ENCODE measurements around the gene ZNF710. TPM values are rescaled to one million over a fixed set of nuclear protein-coding genes. Genes with fewer than 3 reads are reported as not detected.

The ZNF710 gene
- total and polyA plus RNA-seq, 3 donors from 2014 or later, result 5.7 to 9.4 (median 7.8) TPM

DNA sequence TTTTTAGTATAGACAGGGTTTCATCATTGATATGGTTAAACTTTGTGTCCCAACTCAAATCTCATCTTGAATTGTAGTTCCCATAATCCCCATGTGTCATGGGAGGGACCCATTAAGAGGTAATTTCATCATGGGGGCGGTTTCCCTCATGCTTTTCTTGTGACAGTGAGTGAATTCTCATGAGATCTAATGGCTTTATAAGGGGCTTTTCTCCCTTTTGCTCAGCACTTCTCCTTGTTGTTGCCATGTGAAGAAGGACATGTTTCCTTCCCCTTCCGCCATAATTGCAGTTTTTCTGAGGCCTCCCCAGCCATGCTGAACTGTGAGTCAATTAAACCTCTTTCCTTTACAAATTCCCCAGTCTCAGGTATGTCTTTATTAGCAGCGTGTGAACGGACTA is 20.2 kb upstream of the ZNF710 start:
- H3K36me3 ChIP-seq (ENCODE audit: low read depth, missing control alignments), result no peaks in the 10 kb centered on the region
- no peaks in the 10 kb centered on the region for H3K9me3 ChIP-seq
- no peaks in the 10 kb centered on the region for H3K4me1 ChIP-seq
- H3K4me3 ChIP-seq, result no peak overlapping the region
- WGBS, 2 donors, result 88 to 93% methylated on average over 4 of the region's 4 CpGs
- H3K27me3 ChIP-seq, result no peaks in the 10 kb centered on the region
- TF ChIP-seq POLR2A (IDR thresholded peaks at IDR 0.05), result no peak
- no peak for TF ChIP-seq CTCF (IDR thresholded peaks at IDR 0.05)
- intact Hi-C loops (cut with DNase I; ENCODE audit: low total_unique reads), result no loop called here
- H3K27ac ChIP-seq, result no peak overlapping the region
- DNase-seq, result no peak

DNA sequence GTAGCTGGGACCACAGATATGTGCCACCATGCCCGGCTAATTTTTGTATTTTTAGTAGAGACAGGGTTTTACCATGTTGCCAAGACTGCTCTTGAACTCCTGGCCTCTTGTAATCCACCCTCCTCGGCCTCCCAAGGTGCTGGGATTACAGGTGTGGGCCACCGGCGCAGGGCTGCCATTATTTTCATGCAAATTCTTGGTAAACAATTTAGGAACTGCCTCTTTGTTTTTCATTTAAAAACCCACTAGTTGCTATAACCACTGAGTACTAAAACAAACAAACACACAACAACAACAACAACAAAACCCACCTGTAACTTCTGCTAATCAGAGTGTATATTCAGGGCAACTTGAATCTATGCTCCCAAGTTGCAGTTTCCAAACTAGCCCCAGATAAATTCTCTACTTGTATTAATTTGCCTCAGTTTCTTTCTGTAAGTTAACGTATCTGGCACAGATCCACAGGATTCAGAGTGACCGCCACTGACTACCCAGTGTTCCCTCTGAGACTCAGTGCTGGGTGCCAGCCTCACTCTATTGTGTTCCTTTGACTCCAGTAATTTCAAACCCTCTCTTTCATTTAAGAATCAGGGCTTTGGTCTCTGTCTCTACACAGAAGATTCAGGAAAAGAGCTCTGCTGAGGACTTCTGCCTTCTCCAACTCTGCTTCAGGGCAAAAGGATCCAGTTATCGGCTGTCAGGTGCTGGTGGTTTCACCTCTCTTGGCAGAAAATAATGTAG is 18.6 kb upstream of the ZNF710 start:
- Histone ChIP-seq H3K4me1 (no peaks in the 10 kb centered on the region), H3K9me3 (no peaks in the 10 kb centered on the region), H3K27me3 (no peaks in the 10 kb centered on the region), H3K36me3 (ENCODE audit: low read depth, missing control alignments) (no peaks in the 10 kb centered on the region), H3K27ac (no peak overlapping the region), H3K4me3 (no peak overlapping the region)
- intact Hi-C loops (cut with DNase I; ENCODE audit: low total_unique reads), result no loop called here
- TF ChIP-seq POLR2A (IDR thresholded peaks at IDR 0.05), result no peak
- no peak for TF ChIP-seq CTCF (IDR thresholded peaks at IDR 0.05)
- WGBS, 2 donors, result 48 to 57% methylated on average over 7 of the region's 7 CpGs
- no peak for DNase-seq

DNA sequence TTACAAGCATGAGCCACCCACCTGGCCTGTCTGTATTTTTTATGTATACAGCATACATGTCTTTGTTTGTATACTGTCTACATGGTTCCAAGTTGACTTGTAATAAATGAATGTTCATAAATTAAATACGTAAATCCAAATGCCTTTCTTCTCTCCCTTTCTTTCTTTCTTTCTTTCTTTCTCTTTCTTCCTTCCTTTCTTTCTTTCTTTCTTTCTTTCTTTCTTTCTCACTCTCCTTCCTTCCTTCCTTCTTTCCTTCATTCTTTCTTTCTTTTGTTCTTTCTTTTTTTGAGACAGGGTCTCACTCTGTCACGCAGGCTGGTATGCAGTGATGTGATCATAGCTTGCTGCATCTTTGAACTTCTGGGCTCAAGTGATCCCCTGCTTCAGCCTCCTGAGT is 17.1 kb upstream of the ZNF710 start:
- no peak for DNase-seq
- intact Hi-C loops (cut with DNase I; ENCODE audit: low total_unique reads), result no loop called here
- Histone ChIP-seq H3K27me3 (no peaks in the 10 kb centered on the region), H3K9me3 (no peaks in the 10 kb centered on the region), H3K27ac (no peak overlapping the region), H3K4me1 (no peaks in the 10 kb centered on the region), H3K4me3 (no peak overlapping the region), H3K36me3 (ENCODE audit: low read depth, missing control alignments) (no peaks in the 10 kb centered on the region)
- WGBS, 2 donors, result 92 to 98% methylated on average over 2 of the region's 2 CpGs
- no peak for TF ChIP-seq CTCF (IDR thresholded peaks at IDR 0.05)
- TF ChIP-seq POLR2A (IDR thresholded peaks at IDR 0.05), result no peak

GRCh38 chr15:89984421-89985010 is 16.6 kb upstream of the ZNF710 start:
- no peaks in the 10 kb centered on the region for H3K27me3 ChIP-seq
- intact Hi-C loops (cut with DNase I; ENCODE audit: low total_unique reads), result no loop called here
- DNase-seq, result no peak
- no peaks in the 10 kb centered on the region for H3K36me3 ChIP-seq (ENCODE audit: low read depth, missing control alignments)
- no peaks in the 10 kb centered on the region for H3K4me1 ChIP-seq
- TF ChIP-seq CTCF (IDR thresholded peaks at IDR 0.05) (no peak), POLR2A (IDR thresholded peaks at IDR 0.05) (no peak)
- H3K4me3 ChIP-seq, result no peak overlapping the region
- no peaks in the 10 kb centered on the region for H3K9me3 ChIP-seq
- 91% methylated on average over 6 of the region's 6 CpGs for WGBS, 2 donors
- H3K27ac ChIP-seq, result no peak overlapping the region

DNA sequence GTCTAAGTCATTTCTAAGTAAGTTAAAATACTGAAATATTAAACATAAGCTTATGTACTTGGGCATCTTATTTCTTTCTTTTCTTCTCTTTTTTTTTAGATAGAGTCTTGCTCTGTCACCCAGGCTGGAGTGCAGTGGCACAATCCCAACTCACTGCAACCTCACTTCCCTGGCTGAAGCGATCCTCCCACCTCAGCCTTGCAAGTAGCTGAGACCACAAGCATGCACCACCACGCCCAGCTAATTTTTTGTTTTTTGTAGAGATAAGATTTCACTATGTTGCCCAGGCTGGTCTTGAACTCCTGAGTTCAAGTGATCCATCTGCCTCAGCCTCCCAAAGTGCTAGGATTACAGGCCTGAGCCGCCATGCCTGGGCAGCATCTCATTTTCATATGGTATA is 16.0 kb upstream of the ZNF710 start:
- TF ChIP-seq POLR2A (IDR thresholded peaks at IDR 0.05), result no peak
- TF ChIP-seq CTCF (IDR thresholded peaks at IDR 0.05), result no peak
- no peaks in the 10 kb centered on the region for H3K4me1 ChIP-seq
- H3K4me3 ChIP-seq, result no peak overlapping the region
- WGBS, 2 donors, result 94% methylated on average over 3 of the region's 3 CpGs
- DNase-seq, result no peak
- H3K9me3 ChIP-seq, result no peaks in the 10 kb centered on the region
- no peaks in the 10 kb centered on the region for H3K27me3 ChIP-seq
- no peak overlapping the region for H3K27ac ChIP-seq
- H3K36me3 ChIP-seq (ENCODE audit: low read depth, missing control alignments), result no peaks in the 10 kb centered on the region
- intact Hi-C loops (cut with DNase I; ENCODE audit: low total_unique reads), result no loop called here

All from testis (tissue), 3 donors.